ENCODE measurements around the gene CNTRL.
"Not testable (repeated sequence)": the region's sequence is repeated elsewhere in the genome, so short reads cannot be mapped to it uniquely, and the experiment has no call there.

CNTRL gene

DNA sequence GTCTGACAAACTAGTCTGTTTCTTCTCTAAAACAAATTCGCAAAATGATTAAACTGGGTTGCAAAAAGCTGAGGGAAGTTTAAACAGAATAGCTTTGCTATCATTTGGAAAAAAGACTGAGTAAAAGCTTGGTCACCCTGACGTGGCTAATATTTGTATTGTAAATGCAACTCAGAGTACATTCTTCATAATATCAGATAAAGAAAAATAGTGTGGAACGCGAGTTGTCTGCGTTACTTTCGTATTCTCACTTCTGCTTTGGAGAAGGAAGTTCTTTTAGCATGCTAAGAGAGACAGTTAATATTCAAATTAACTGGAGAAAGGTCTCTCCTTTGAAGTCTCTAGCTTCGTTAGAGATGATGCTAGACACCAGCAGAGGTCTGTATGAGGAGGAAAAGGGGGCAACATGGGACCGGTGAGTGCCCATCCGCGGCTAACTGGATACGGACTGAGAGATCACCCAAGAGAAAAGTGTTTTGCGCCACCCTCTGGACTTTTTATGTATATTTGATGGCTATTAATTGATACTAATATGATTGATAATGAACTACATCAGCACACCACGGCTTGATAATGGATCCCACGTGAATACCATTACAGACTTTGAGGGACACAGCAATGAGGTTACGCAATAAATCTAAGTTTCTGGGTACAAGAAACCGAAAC, 2.9 kb upstream of the CNTRL start:
- DNase-seq (ENCODE audit: low read depth, low spot score) = peak; percentile 4

GRCh38 chr9:121073038-121073437, 1.7 kb upstream of the CNTRL start:
- DNase-seq (ENCODE audit: low read depth, low spot score) = no peak

DNA sequence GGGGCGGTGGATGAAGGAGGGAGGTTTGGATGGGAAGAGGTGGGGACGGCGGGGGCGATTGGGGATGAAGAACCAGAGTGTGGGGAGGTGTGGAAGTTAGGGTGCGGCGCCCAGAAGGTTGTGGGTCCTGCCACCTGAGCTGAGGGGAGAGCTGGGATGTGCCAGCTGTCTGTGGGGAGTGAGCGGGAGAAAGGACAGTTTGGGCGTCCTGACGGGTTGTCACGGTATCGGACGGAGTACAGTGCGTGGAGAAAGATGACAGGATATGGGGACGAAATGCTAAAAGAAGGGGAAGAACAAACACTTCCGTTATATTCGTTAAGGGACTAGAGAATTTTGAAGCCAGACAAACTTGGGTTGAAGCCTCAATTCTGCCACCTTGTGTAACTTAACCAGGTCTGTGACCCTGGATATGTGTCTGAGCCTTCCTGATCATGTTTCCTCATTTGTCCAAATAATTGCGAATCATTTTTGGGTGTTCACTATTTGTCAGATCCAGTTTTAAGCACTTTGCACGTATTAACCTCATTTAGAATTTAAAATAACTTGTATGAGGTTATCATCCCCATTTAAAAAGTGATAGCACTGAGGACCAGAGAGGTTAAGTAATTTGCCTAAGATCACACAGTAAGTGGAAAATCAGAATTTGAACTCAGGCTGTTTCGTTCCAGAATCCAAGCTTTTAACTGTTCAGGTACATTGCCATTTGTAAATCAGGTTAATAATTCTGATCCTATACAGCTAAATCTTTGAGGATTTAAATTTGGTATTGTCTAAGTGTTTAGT, 689 bp downstream of the CNTRL start:
- peak; percentile 3 for DNase-seq (ENCODE audit: low read depth, low spot score)

GRCh38 chr9:121082075-121082474, 7.3 kb downstream of the CNTRL start:
- no peak for DNase-seq (ENCODE audit: low read depth, low spot score)

- no peak for DNase-seq (ENCODE audit: low read depth, low spot score)
These were observed 10.9 kb downstream of the CNTRL start for GRCh38 chr9:121085661-121086060.

DNA sequence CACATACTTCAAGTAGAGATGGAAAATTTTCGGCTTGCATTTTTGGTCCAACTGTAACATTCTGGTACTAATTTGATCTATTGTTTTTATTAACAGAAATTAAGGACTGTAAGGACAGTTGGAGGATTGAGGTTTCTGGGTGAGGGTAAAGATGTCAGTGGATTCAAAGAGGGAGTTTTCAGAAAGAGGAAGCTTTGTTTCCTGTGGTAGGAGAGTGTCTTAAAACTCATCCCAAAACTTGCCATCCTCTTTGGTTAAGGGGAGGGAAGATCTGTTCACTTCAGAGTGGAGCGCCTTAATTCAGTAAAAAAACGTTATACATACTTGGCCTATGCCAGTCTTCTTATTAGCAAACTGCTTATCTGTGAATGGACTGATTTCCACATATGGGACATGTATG, 13.8 kb downstream of the CNTRL start:
- DNase-seq (ENCODE audit: low read depth, low spot score) = no peak

- DNase-seq (ENCODE audit: low read depth, low spot score) = not testable (repeated sequence)
These were observed 16.0 kb downstream of the CNTRL start for GRCh38 chr9:121090743-121091142.

DNA sequence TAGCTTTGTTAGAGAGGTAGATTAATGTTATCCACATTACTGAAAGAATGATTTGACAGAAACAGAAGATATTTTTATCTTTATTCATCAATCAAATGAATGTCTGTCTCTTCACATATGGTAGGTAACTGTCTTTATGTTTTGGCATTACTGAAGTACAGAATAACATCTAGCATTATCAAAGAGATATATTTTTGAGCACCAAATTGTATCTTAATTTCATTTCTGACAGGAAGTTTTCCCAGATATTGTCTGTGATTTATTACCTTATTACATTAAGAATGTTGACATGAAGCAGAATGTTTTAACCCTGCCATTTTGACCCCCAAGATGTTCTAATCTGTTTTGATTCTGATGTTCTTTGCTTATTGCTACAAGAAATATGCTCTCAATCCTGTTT, 20.3 kb downstream of the CNTRL start:
- no peak for DNase-seq (ENCODE audit: low read depth, low spot score)

GRCh38 chr9:121098567-121099198, 23.9 kb downstream of the CNTRL start:
- no peak for DNase-seq (ENCODE audit: low read depth, low spot score)

DNA sequence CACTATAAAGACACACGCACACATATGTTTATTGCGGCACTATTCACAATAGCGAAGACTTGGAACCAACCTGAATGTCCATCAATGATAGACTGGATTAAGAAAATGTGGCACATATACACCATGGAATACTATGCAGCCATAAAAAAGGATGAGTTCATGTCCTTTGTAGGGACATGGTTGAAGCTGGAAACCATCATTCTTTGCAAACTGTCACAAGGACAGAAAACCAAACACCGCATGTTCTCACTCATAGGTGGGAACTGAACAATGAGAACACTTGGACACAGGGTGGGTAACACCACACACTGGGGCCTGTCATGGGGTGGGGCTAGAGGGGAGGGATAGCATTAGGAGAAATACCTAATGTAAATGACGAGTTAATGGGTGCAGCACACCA, 29.3 kb downstream of the CNTRL start:
- DNase-seq (ENCODE audit: low read depth, low spot score) = not testable (repeated sequence)

DNA sequence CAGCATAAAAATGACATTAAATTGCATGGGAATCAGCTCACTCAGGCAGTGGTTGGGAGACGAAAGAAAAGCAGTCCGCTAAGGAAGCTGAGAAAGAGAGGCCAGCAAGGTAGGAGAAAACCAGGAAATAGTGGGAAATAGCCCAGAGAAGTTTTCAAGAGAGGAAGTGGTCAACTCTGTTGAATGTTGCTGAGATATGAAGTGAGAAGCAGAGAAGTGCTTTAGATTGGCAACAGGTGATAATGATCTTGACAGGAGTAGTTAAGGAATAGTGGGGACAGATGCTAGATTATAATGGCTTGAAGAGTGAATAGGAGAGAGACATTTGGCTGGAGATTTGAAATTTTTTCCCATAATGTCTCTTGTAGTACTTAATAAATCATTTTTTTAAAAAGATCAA, 30.8 kb downstream of the CNTRL start:
- DNase-seq (ENCODE audit: low read depth, low spot score) = no peak

GRCh38 chr9:121107029-121107428, 32.3 kb downstream of the CNTRL start:
- DNase-seq (ENCODE audit: low read depth, low spot score) = no peak

DNA sequence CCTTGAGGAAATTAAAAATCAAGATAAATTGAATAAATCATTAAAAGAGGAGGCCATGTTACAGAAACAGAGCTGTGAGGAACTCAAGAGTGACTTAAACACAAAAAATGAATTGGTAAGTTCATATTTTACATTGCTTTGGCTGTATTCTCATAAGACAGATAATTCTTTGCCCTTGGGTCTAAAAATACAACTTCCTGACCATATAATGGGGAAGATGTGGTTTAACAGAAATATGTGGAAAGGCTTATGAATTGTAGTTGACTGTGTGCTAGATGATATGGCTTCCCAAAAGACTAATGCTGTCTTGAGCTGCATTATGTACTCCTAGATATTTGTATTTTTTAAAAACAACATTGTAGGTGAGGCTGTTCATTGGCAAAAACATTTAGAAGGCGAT, 33.1 kb downstream of the CNTRL start:
- no peak for DNase-seq (ENCODE audit: low read depth, low spot score)

DNA sequence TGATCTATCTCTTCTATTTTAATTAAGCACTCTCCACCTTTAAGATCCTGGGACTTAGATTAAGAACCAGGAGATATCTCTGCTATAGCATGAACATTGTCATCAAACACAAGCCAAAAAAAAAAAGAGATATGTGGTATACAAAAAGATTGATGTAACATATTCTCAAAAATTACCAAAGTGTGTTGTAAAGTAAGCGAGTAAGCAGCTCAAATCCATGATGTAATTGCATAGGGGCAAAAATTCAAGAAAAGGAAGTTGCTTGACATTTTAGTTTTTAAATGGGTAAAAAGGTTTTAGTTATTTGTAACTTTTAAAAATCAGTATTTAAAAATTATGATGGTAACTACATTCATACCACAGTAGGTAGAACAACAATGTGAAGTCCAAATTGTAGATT, 40.7 kb downstream of the CNTRL start:
- DNase-seq (ENCODE audit: low read depth, low spot score) = no peak

GRCh38 chr9:121118266-121118665, 43.5 kb downstream of the CNTRL start:
- no peak for DNase-seq (ENCODE audit: low read depth, low spot score)

GRCh38 chr9:121120386-121120785, 45.6 kb downstream of the CNTRL start:
- no peak for DNase-seq (ENCODE audit: low read depth, low spot score)

GRCh38 chr9:121121582-121122087, 46.9 kb downstream of the CNTRL start:
- DNase-seq (ENCODE audit: low read depth, low spot score) = peak; percentile 94

GRCh38 chr9:121122246-121123032, 47.7 kb downstream of the CNTRL start:
- DNase-seq (ENCODE audit: low read depth, low spot score) = no peak

- no peak for DNase-seq (ENCODE audit: low read depth, low spot score)
These were observed 49.2 kb downstream of the CNTRL start for GRCh38 chr9:121123816-121124535.

DNA sequence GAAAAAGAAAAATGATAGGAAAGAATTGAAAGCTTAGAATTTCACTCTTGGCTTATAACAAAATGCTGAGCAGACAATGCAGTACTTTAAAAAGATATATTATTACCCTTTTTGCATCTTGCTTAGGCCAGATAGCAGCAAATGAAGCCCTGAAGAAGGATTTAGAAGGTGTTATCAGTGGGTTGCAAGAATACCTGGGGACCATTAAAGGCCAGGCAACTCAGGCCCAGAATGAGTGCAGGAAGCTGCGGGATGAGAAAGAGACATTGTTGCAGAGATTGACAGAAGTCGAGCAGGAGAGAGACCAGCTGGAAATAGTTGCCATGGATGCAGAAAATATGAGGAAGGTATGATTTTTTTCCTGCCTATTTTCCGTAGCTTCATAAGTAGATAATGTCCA, 50.8 kb downstream of the CNTRL start:
- no peak for DNase-seq (ENCODE audit: low read depth, low spot score)

DNA sequence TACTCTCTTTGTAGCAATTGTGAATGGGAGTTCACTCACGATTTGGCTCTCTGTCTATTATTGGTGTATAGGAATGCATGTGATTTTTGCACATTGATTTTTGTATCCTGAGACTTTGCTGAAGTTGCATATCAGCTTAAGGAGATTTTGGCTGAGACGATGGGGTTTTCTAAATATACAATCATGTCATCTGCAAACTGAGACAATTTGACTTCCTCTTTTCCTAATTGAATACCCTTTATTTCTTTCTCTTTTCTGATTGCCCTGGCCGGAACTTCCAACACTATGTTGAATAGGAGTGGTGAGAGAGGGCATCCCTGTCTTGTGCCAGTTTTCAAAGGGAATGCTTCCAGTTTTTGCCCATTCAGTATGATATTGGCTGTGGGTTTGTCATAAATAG, 54.6 kb downstream of the CNTRL start:
- not testable (repeated sequence) for DNase-seq (ENCODE audit: low read depth, low spot score)
